Kidney (tissue), 22 donors: Measurements from ENCODE around the gene RAC2. TPM values are rescaled to one million over a fixed set of nuclear protein-coding genes. Genes with fewer than 3 reads are reported as not detected.

Source experiments
- DNase-seq, 5 donors: peaks; one replicate each; pipeline ENCODE4 v3.0.0-alpha.2; 2013 to 2020
- FAIRE-seq: peaks from 2 replicates; lab custom pipeline; 2012; peaks lifted over from hg19 to GRCh38; lab: Jason Lieb, UNC
- H3K27ac ChIP-seq, 2 donors: one replicate each; pipeline ENCODE4 v1.7.0; 2013; ENCODE audit warnings: low read depth in 2 of 2, low read length in 2 of 2, inconsistent platforms in 1 of 2
- H3K27me3 ChIP-seq: one replicate; pipeline ENCODE4 v1.7.1; 2013; ENCODE audit warnings: low read length, inconsistent platforms; ENCODE audit not compliant: control insufficient read depth, insufficient read depth
- H3K36me3 ChIP-seq, 3 donors: one replicate each; pipeline versions ENCODE4 v1.7.0 to v1.7.1; 2013; ENCODE audit warnings: low read length in 3 of 3, control low read depth in 1 of 3, inconsistent platforms in 1 of 3; ENCODE audit not compliant: insufficient read depth in 3 of 3, control insufficient read depth in 2 of 3
- H3K4me1 ChIP-seq, 3 donors: one replicate each; pipeline versions ENCODE4 v1.7.0 to v1.7.1; 2013; ENCODE audit warnings: low read length in 3 of 3, inconsistent platforms in 1 of 3, low read depth in 1 of 3; ENCODE audit not compliant: control insufficient read depth in 2 of 3, insufficient read depth in 2 of 3
- H3K4me3 ChIP-seq, 3 donors: one replicate each; pipeline versions ENCODE4 v1.7.0 to v1.8.1; 2013; ENCODE audit warnings: low read length in 3 of 3, control low read depth in 1 of 3, inconsistent platforms in 1 of 3
- H3K9ac ChIP-seq, 3 donors: one replicate each; pipeline versions ENCODE4 v1.7.0 to v1.7.1; 2013; ENCODE audit warnings: low read length in 3 of 3, control low read depth in 1 of 3, inconsistent platforms in 1 of 3
- H3K9me3 ChIP-seq, 3 donors: one replicate each; pipeline versions ENCODE4 v1.7.0 to v1.7.1; 2013; ENCODE audit warnings: low read length in 3 of 3, control low read depth in 1 of 3, inconsistent platforms in 1 of 3; ENCODE audit not compliant: control insufficient read depth in 2 of 3, insufficient read depth in 1 of 3
- CTCF ChIP-seq: IDR thresholded peaks from 3 replicates; pipeline ENCODE4 v1.5.1; 2012; ENCODE audit warnings: mild to moderate bottlenecking, moderate library complexity, borderline replicate concordance; ENCODE audit not compliant: insufficient read depth; ENCODE audit errors: extremely low read depth
- intact Hi-C: fragments of 100-400 bp; cut with DNase I; formaldehyde crosslinking; loops from one replicate; pipeline ENCODE4 v1.11.1; 2022
- long read RNA-seq, 10 donors: library from polyadenylated mRNA in 1 of 10; unstranded in 1 of 10; transcript quantifications; one replicate each; pipeline ENCODE4 v2.0.0 and lab custom pipeline, GENCODE V29; 2021 to 2026
- polyA plus RNA-seq: library from polyadenylated mRNA; stranded (reverse); fragments of 350-450 nt; fragmentation: Illumina TruSeq; extraction: RNeasy Lipid Tissue Mini Kit (QIAGEN cat#74804); gene quantifications from one replicate; pipeline ENCODE4 v1.2.3, GENCODE V29; 2014; ENCODE audit warnings: low read depth, low replicate concordance; ENCODE audit not compliant: insufficient read depth
- total RNA-seq: library from RNA; stranded (reverse); fragmentation: NEBNext Ultra II Directional; extraction: Animal tissue kit (Norgen Biotek cat#: 25700); gene quantifications from one replicate; pipeline ENCODE4 v1.2.1, GENCODE V29; 2021
- donor health status: control.
- donor health status: control.
- donor health status: control.
- donor health status: control.
- donor health status: control.
- donor health status: DM: yes; HTN: yes; CAD: no.
- donor health status: Normal renal cell carcinoma (clear cell type).

RAC2 gene
- total RNA-seq (38.6 TPM), polyA plus RNA-seq (4.5 TPM)
- long read RNA-seq, donor 1, partial matches to known transcripts = 0 of 2 reads
- long read RNA-seq, donor 1, other reads (novel, unspliced or antisense) = 0 of 2 reads
- long read RNA-seq, donor 2, partial matches to known transcripts = 0 of 1 reads
- long read RNA-seq, donor 2, other reads (novel, unspliced or antisense) = 0 of 1 reads
- long read RNA-seq, donor 3, partial matches to known transcripts = 0 of 1 reads
- long read RNA-seq, donor 3, other reads (novel, unspliced or antisense) = 0 of 1 reads
- long read RNA-seq, donor 4, partial matches to known transcripts = 0 of 2 reads
- long read RNA-seq, donor 4, other reads (novel, unspliced or antisense) = 0 of 2 reads
- long read RNA-seq, donor 5 = 0 reads
- long read RNA-seq, donor 6, partial matches to known transcripts = 0 of 2 reads
- long read RNA-seq, donor 6, other reads (novel, unspliced or antisense) = 0 of 2 reads
- long read RNA-seq, donor 7, transcript RAC2-201 (7 exons, 1,482 nt) = major isoform, 10 of 12 reads
- long read RNA-seq, donor 7, partial matches to known transcripts = 0 of 12 reads
- long read RNA-seq, donor 7, other reads (novel, unspliced or antisense) = 2 of 12 reads
- long read RNA-seq, donor 8, partial matches to known transcripts = 0 of 3 reads
- long read RNA-seq, donor 8, other reads (novel, unspliced or antisense) = 0 of 3 reads
- long read RNA-seq, donor 9 = 0 reads
- long read RNA-seq, donor 10, partial matches to known transcripts = 0 of 4 reads
- long read RNA-seq, donor 10, other reads (novel, unspliced or antisense) = 0 of 4 reads

DNA sequence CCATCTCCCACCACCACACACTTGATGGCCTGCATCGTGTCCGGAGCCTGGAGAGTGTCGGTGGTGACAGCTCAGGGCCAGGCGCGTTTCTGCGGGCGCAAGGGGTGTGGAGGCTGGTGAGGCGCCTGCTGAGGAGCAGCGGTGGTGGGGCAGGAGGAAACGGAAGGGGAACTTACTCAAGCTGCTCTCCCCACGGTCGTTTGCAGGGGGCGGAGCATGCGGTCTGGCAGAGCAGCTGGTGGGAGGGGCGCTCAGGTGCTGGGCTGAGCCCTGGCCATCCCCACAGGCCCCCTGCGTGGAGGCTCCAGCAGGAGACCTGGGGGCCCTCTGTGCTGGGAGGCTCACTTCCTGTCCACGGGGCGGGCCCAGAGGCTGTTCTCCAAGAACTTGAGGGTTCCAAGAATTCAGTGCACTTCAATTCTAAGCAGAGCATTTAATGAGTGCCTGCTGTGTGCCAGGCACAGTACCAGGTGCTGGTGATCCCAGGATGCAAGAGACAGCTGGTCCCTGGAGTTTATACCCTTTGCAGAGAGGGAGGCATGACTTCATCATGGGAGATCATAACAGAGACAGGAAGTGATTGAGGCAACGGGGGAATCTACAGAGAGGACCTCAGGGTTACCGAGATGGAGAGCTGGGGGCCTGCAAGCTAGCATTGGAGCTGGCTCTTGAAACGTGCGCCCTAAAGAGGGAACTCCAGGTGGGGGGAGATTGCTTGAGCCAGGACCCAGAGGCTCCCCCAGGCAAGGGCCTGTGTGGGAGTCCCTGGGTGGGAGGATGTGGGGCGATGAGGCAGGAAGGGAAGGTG is at the start of gene RAC2:
Gene RAC2 (minus strand): TSS at position 156 of the 808 bp plus-strand sequence. CDS start 121 bp downstream, at position 35.
- no peaks in the 10 kb centered on the region for H3K9me3 ChIP-seq
- H3K36me3 ChIP-seq = no peaks in the 10 kb centered on the region
- peak within 1 kb of the TSS in 1 of 3 donors; percentile 52 for H3K4me3 ChIP-seq
- DNase-seq (peak; percentile 33 to 92 (median 53)), FAIRE-seq (no peak)
- no peak within 1 kb of the TSS for H3K27ac ChIP-seq
- TF ChIP-seq CTCF = no peak
- intact Hi-C loops = no loop called here
- no peaks in the 10 kb centered on the region for H3K4me1 ChIP-seq
- H3K9ac ChIP-seq = no peak within 1 kb of the TSS
- H3K27me3 ChIP-seq = no peaks in the 10 kb centered on the region

DNA sequence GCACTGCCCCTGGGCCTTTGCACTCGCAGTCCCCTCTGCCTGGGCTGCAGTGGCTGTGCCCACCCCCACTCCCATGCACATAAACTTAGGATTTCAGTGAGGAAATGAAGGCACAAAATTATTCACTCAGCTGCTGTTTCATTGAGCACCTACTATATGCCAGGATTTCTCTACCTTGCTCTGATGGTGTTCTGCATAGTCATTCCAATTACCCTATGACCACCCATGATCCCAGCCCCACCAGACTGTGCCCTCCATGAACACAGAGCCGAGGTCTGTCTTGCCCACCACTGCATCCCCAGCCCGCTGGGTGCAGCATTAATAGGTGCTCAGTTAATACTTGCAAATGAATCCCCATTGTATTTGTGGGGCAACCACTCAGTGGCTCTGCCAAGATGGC is 49.1 kb upstream of the RAC2 start:
- Histone ChIP-seq H3K27me3 (no peaks in the 10 kb centered on the region), H3K4me1 (no peaks in the 10 kb centered on the region), H3K27ac (no peak overlapping the region), H3K4me3 (no peak overlapping the region), H3K36me3 (no peaks in the 10 kb centered on the region), H3K9ac (no peak overlapping the region), H3K9me3 (no peaks in the 10 kb centered on the region)
- no peak for TF ChIP-seq CTCF
- DNase-seq (no peak), FAIRE-seq (no peak)
- intact Hi-C loops = no loop called here

GRCh38 chr22:37292641-37293040 is 48.6 kb upstream of the RAC2 start:
- intact Hi-C loops = no loop called here
- no peaks in the 10 kb centered on the region for H3K4me1 ChIP-seq
- no peak for FAIRE-seq

More at GRCh38 chr22:37292641-37293040, 48.6 kb upstream of the RAC2 start:
- H3K27ac ChIP-seq = no peak overlapping the region
- no peak overlapping the region for H3K4me3 ChIP-seq
- H3K9me3 ChIP-seq = no peaks in the 10 kb centered on the region
- no peaks in the 10 kb centered on the region for H3K36me3 ChIP-seq
- DNase-seq = no peak
- no peaks in the 10 kb centered on the region for H3K27me3 ChIP-seq
- TF ChIP-seq CTCF = no peak
- H3K9ac ChIP-seq = no peak overlapping the region
